ENCODE data around the gene GCSAM.

GCSAM gene

GRCh38 chr3:112129925-112130637, 3.0 kb downstream of the GCSAM start:
- DNase-seq (ENCODE audit: low spot score), result no peak

- DNase-seq (ENCODE audit: low spot score), result no peak
Measured at GRCh38 chr3:112128843-112129727, 4.0 kb downstream of the GCSAM start.

GRCh38 chr3:112127522-112128494, 5.2 kb downstream of the GCSAM start:
- DNase-seq (ENCODE audit: low spot score), result no peak

- no peak for DNase-seq (ENCODE audit: low spot score)
Measured at GRCh38 chr3:112126511-112126911, 6.5 kb downstream of the GCSAM start.

GRCh38 chr3:112124907-112125607, 8.0 kb downstream of the GCSAM start:
- DNase-seq (ENCODE audit: low spot score), result no peak

- DNase-seq (ENCODE audit: low spot score), result no peak
Measured at GRCh38 chr3:112123548-112123947, 9.5 kb downstream of the GCSAM start.

GRCh38 chr3:112122870-112123269, 10.2 kb downstream of the GCSAM start:
- DNase-seq (ENCODE audit: low spot score), result no peak

- DNase-seq (ENCODE audit: low spot score), result no peak
Measured at GRCh38 chr3:112121577-112122547, 11.2 kb downstream of the GCSAM start.

- DNase-seq (ENCODE audit: low spot score), result no peak
Measured at GRCh38 chr3:112119962-112120836, 12.8 kb downstream of the GCSAM start.

GRCh38 chr3:112117841-112118571, 15.0 kb downstream of the GCSAM start:
- peak; percentile 55 for DNase-seq (ENCODE audit: low spot score)

GRCh38 chr3:112117415-112117814, 15.6 kb downstream of the GCSAM start:
- DNase-seq (ENCODE audit: low spot score), result no peak

GRCh38 chr3:112116748-112117186, 16.3 kb downstream of the GCSAM start:
- no peak for DNase-seq (ENCODE audit: low spot score)

GRCh38 chr3:112115806-112116383, 17.2 kb downstream of the GCSAM start:
- DNase-seq (ENCODE audit: low spot score), result no peak

- no peak for DNase-seq (ENCODE audit: low spot score)
Measured at GRCh38 chr3:112115161-112115739, 17.8 kb downstream of the GCSAM start.

GRCh38 chr3:112114576-112115160, 18.4 kb downstream of the GCSAM start:
- no peak for DNase-seq (ENCODE audit: low spot score)

GRCh38 chr3:112111785-112112402, 21.2 kb downstream of the GCSAM start:
- DNase-seq (ENCODE audit: low spot score), result peak; percentile 53

- DNase-seq (ENCODE audit: low spot score), result no peak
Measured at GRCh38 chr3:112109322-112109721, 23.7 kb downstream of the GCSAM start.
